SK-N-SH (cell line): ENCODE data around the gene COPS4. TPM values are rescaled to one million over a fixed set of nuclear protein-coding genes. Genes with fewer than 3 reads are reported as not detected.

Source experiments
- CTCF ChIA-PET: fragments of 300-600, 350-600 bp; formaldehyde crosslinking; extraction: SDS; loops from one replicate; lab custom pipeline; 2021; lab: Yijun Ruan, JAX
- POLR2A ChIA-PET: fragments of 350-600 bp; sonication (Branson Sonifier 250); formaldehyde crosslinking; extraction: SDS; loops from one replicate; lab custom pipeline; 2020; ENCODE audit warnings: antibody characterized with exemption, inconsistent platforms; lab: Yijun Ruan, JAX
- DNase-seq: peaks from one replicate; pipeline ENCODE4 v3.0.0; 2012
- H2AFZ ChIP-seq: fragments of 200-600 bp; sonication (generic); 2 replicates; pipeline ENCODE4 v1.8.1; 2016; ENCODE audit warnings: antibody characterized with exemption, mild to moderate bottlenecking, low read depth
- H3F3A ChIP-seq: fragments of 200-600 bp; sonication (generic); replicated peaks from 2 replicates; pipeline ENCODE3; 2016; ENCODE audit warnings: antibody characterized with exemption, mild to moderate bottlenecking; ENCODE audit not compliant: insufficient read depth
- H3K27ac ChIP-seq, 2 experiments: fragments of 200-500 bp in 1 of 2; fragments of 200-600 bp in 1 of 2; sonication (Bioruptor generic) in 1 of 2; sonication (generic), shearing (Covaris generic) in 1 of 2; 2 replicates each; pipeline versions ENCODE4 v1.5.1 to v1.6.1; 2014 to 2016; ENCODE audit warnings: low read depth in 2 of 2, inconsistent platforms in 1 of 2, low read length in 1 of 2, mild to moderate bottlenecking in 1 of 2, mixed read lengths in 1 of 2
- H3K27me3 ChIP-seq: fragments of 200-600 bp; sonication (generic), shearing (Covaris generic); 2 replicates; pipeline ENCODE4 v1.6.1; 2016; ENCODE audit warnings: mixed run types; ENCODE audit not compliant: insufficient read depth
- H3K36me3 ChIP-seq, 2 experiments: fragments of 200-500 bp in 1 of 2; fragments of 200-600 bp in 1 of 2; sonication (Bioruptor generic) in 1 of 2; sonication (generic) in 1 of 2; replicated peaks in 1 of 2; 2 replicates each; pipeline versions ENCODE3 to v1.5.1; 2014 to 2016; ENCODE audit warnings: low read length in 1 of 2, mild to moderate bottlenecking in 1 of 2; ENCODE audit not compliant: insufficient read depth in 2 of 2, control insufficient read depth in 1 of 2
- H3K4me1 ChIP-seq, 2 experiments: fragments of 200-500 bp in 1 of 2; fragments of 200-600 bp in 1 of 2; sonication (Bioruptor generic) in 1 of 2; sonication (generic), shearing (Covaris generic) in 1 of 2; 2 replicates each; pipeline versions ENCODE4 v1.5.1 to v1.6.1; 2014 to 2016; ENCODE audit warnings: low read depth in 1 of 2, low read length in 1 of 2, mixed run types in 1 of 2; ENCODE audit not compliant: insufficient read depth in 2 of 2, control insufficient read depth in 1 of 2
- H3K4me2 ChIP-seq: fragments of 200-600 bp; sonication (generic), shearing (Covaris generic); 2 replicates; pipeline ENCODE4 v1.6.1; 2017; ENCODE audit warnings: mixed run types
- H3K4me3 ChIP-seq, 2 experiments: fragments of 200-500 bp in 1 of 2; fragments of 200-600 bp in 1 of 2; sonication (Bioruptor generic) in 1 of 2; sonication (generic), shearing (Covaris generic) in 1 of 2; 2 replicates each; pipeline versions ENCODE4 v1.5.1 to v1.8.1; 2014 to 2016; ENCODE audit warnings: low read depth in 2 of 2, inconsistent platforms in 1 of 2, low read length in 1 of 2, mild to moderate bottlenecking in 1 of 2, mixed read lengths in 1 of 2, moderate library complexity in 1 of 2
- H3K79me2 ChIP-seq: fragments of 200-600 bp; sonication (generic); 2 replicates; pipeline ENCODE4 v1.8.1; 2017; ENCODE audit warnings: mild to moderate bottlenecking; ENCODE audit not compliant: insufficient read depth
- H3K9ac ChIP-seq: fragments of 200-600 bp; sonication (generic); 2 replicates; pipeline ENCODE4 v1.6.1; 2017; ENCODE audit warnings: mixed run types
- H3K9me2 ChIP-seq: fragments of 200-600 bp; sonication (generic); 2 replicates; pipeline ENCODE4 v1.6.1; 2017; ENCODE audit warnings: mixed run types
- H3K9me3 ChIP-seq: fragments of 200-600 bp; sonication (generic); 2 replicates; pipeline ENCODE4 v1.6.1; 2017; ENCODE audit warnings: mixed run types, mild to moderate bottlenecking, moderate library complexity
- H4K20me1 ChIP-seq: fragments of 200-600 bp; sonication (generic); 2 replicates; pipeline ENCODE4 v1.6.1; 2017; ENCODE audit warnings: mild to moderate bottlenecking, mixed run types; ENCODE audit not compliant: insufficient read depth
- FOXM1 ChIP-seq: IDR thresholded peaks from 2 replicates; pipeline ENCODE4 v1.4.0; 2012; ENCODE audit warnings: low read depth, mild to moderate bottlenecking
- GABPA ChIP-seq: IDR thresholded peaks from 2 replicates; pipeline ENCODE4 v1.4.0; 2012; ENCODE audit warnings: low read depth, mild to moderate bottlenecking
- GATA2 ChIP-seq: sonication (generic); formaldehyde crosslinking; IDR thresholded peaks from 2 replicates; pipeline ENCODE4 v1.5.0; 2020; ENCODE audit warnings: mild to moderate bottlenecking, missing genetic modification reagents
- MXI1 ChIP-seq: IDR thresholded peaks from 2 replicates; pipeline ENCODE4 v1.6.1; 2012; ENCODE audit warnings: mild to moderate bottlenecking, low read depth, low read length, improper control_type of control experiment
- NRF1 ChIP-seq: IDR thresholded peaks from 2 replicates; pipeline ENCODE4 v1.6.1; 2012; ENCODE audit warnings: low read depth, mild to moderate bottlenecking, low read length
- RFX5 ChIP-seq: IDR thresholded peaks from 2 replicates; pipeline ENCODE4 v1.6.1; 2012; ENCODE audit warnings: mild to moderate bottlenecking, improper control_type of control experiment, low read length
- TAF1 ChIP-seq: IDR thresholded peaks from 2 replicates; pipeline ENCODE4 v1.6.1; 2012; ENCODE audit warnings: low read depth, mild to moderate bottlenecking, low read length, moderate library complexity, borderline replicate concordance
- TEAD4 ChIP-seq: IDR thresholded peaks from 2 replicates; pipeline ENCODE4 v1.4.0; 2012; ENCODE audit warnings: mild to moderate bottlenecking, borderline replicate concordance; ENCODE audit not compliant: insufficient read depth
- YY1 ChIP-seq: IDR thresholded peaks from 2 replicates; pipeline ENCODE4 v1.4.0; 2012; ENCODE audit warnings: low read depth, mild to moderate bottlenecking
- WGBS: methylation state at CpG from one replicate; pipeline ENCODE4 v1.1.6; 2017; ENCODE audit warnings: low lambda C conversion rate; 5-methylcytosine and 5-hydroxymethylcytosine counted together
- polyA plus RNA-seq, 3 experiments: library from polyadenylated mRNA; depleted of rRNA; stranded (reverse); fragments of >200 nt; gene quantifications; 2 replicates each; pipeline ENCODE4 v1.2.3, GENCODE V29; 2012
- TF ChIP-seq, protein P1 (sequence below): IDR thresholded peaks from 2 replicates; pipeline ENCODE4 v1.4.0; 2012; ENCODE audit warnings: low read depth, borderline replicate concordance
- TF ChIP-seq, protein P2 (sequence below): IDR thresholded peaks from 2 replicates; pipeline ENCODE4 v1.4.0; 2012; ENCODE audit warnings: low read depth, borderline replicate concordance

Gene COPS4
- polyA plus RNA-seq, 1 of the 3 experiments (the other 2 are of a cell fraction): 33.9 TPM

DNA sequence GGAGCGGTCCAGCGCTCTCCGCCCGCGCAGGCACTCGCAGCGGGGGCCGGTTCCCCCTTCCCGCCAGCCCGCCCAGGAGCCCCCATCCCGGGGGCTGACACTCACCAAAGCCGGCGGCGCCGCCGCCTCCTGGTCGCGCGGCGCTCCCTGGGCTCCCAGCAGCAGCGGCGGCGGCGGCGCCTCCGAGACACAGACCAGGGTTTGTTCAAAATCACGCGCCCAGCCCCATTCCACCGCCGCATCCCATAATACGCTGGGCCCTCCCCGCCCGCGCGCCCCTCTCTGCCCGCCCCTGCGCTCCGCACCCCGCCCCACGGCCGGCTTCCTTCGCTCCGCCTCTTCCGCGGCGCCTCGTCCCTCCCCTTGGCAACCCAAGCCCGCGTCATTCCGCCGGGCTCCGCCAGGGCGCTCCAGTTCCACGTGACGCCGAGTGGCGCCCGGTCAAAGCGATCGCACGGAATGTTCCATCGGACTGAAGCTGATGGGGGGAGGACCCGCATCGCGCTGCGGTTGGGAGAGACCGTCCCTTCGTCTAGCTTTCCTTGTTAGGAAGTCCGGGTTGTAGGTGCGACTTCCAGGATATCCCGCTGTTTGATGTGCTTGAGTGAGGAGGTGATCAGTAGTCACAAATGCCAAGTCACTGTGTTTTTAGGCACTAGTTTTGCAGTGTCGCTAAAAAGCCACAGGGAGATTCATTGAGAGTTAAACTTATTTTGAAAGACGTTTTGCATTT, 22.1 kb upstream of the COPS4 start (continued):
- TF ChIP-seq, protein P1, sequence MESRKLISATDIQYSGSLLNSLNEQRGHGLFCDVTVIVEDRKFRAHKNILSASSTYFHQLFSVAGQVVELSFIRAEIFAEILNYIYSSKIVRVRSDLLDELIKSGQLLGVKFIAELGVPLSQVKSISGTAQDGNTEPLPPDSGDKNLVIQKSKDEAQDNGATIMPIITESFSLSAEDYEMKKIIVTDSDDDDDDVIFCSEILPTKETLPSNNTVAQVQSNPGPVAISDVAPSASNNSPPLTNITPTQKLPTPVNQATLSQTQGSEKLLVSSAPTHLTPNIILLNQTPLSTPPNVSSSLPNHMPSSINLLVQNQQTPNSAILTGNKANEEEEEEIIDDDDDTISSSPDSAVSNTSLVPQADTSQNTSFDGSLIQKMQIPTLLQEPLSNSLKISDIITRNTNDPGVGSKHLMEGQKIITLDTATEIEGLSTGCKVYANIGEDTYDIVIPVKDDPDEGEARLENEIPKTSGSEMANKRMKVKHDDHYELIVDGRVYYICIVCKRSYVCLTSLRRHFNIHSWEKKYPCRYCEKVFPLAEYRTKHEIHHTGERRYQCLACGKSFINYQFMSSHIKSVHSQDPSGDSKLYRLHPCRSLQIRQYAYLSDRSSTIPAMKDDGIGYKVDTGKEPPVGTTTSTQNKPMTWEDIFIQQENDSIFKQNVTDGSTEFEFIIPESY: no peak
- TF ChIP-seq TEAD4 (0 out of 2 replicates have a peak, but pooled peaks have one; percentile 7), TAF1 (peak; percentile 75), GATA2 (no peak), GABPA (peak; percentile 72), MXI1 (peak; percentile 86), NRF1 (peak; percentile 25; the same call in 1 of the 2 replicates), FOXM1 (no peak), RFX5 (0 out of 2 replicates have a peak, but pooled peaks have one; percentile 59)
- TF ChIP-seq, protein P2, sequence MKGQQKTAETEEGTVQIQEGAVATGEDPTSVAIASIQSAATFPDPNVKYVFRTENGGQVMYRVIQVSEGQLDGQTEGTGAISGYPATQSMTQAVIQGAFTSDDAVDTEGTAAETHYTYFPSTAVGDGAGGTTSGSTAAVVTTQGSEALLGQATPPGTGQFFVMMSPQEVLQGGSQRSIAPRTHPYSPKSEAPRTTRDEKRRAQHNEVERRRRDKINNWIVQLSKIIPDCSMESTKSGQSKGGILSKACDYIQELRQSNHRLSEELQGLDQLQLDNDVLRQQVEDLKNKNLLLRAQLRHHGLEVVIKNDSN: peak; percentile 91
- TF ChIP-seq, all 33 proteins: peak for 16

DNA sequence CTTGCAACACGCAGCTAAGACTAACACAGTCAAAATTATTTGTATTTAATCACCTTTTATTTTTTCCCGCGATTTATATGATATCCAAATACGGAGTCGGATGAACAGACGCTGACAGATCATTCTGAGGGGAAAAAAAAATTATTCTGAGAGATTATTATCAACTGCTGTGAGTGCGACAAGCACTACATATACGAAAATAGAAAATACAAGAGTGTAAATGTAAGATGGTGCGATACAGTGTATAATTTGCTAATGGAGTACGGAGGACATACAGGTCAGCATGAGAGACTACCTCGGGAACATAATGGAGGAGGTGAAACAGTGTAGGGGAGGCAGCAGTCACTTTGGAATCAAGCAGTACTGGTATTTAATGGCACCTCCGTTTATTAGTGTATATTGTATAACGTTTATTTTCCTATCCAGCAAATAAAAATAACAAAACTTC, 21.5 kb upstream of the COPS4 start:
- H2AFZ ChIP-seq: peak overlapping the region; percentile 98
- H3K9me2 ChIP-seq: no peaks in the 10 kb centered on the region
- DNase-seq: peak; percentile 27
- WGBS: 2% methylated on average over 13 of the region's 13 CpGs
- H3K27me3 ChIP-seq: no peaks in the 10 kb centered on the region
- H3K9me3 ChIP-seq: no peaks in the 10 kb centered on the region
- ChIA-PET CTCF (interaction anchor here (0.6 to 1.2 kb wide), 7 partner anchors 20 to 116 kb away, joined by 3 to 6 read pairs (median 3); partner anchors contain the start of genes COPS4 and THAP9), POLR2A (interaction anchor here (0.6 to 3.9 kb wide), 4 partner anchors 22 to 584 kb away, joined by 3 to 34 read pairs (median 4); partner anchors contain the start of genes COPS4, COQ2 and HNRNPDL)
- H3K36me3 ChIP-seq: no peaks in the 10 kb centered on the region
- peaks cover 4 to 10% of the 10 kb centered on the region in 2 experiments; a peak in 2 of 4 replicates for H3K4me1 ChIP-seq
- H3F3A ChIP-seq: peaks cover 18% of the 10 kb centered on the region
- peaks cover 40% of the 10 kb centered on the region for H3K79me2 ChIP-seq
- H3K27ac ChIP-seq: peak overlapping the region; percentile 74 to 92
- peak overlapping the region; percentile 64 to 65 for H3K4me3 ChIP-seq
- H3K9ac ChIP-seq: peak overlapping the region; percentile 73
- H3K4me2 ChIP-seq: peak overlapping the region; percentile 83
- no peaks in the 10 kb centered on the region for H4K20me1 ChIP-seq
- TF ChIP-seq GABPA (no peak), YY1 (0 out of 2 replicates have a peak, but pooled peaks have one; percentile 32)
